Thoracic aorta (tissue), 2 donors: ENCODE measurements around the gene SNX4. TPM values are rescaled to one million over a fixed set of nuclear protein-coding genes. Genes with fewer than 3 reads are reported as not detected.
"Not testable (repeated sequence)": the region's sequence is repeated elsewhere in the genome, so short reads cannot be mapped to it uniquely, and the experiment has no call there.

Experiments used
- ATAC-seq: fragments of 150-250 bp; one replicate; pipeline ENCODE4 v1.8.0; 2017; ENCODE audit warnings: low read depth; ENCODE audit not compliant: insufficient number of reproducible peaks, low FRiP score
- DNase-seq: peaks from one replicate; pipeline ENCODE4 v3.0.0-alpha.2; 2020; ENCODE audit warnings: low spot score
- H3K27ac ChIP-seq, 2 donors: fragments of 200-600 bp; sonication (generic); 1 replicate in 1 of 2; 2 replicates in 1 of 2; pipeline ENCODE4 v1.5.1; 2016; ENCODE audit warnings: mild to moderate bottlenecking in 2 of 2, moderate library complexity in 2 of 2
- H3K27me3 ChIP-seq: fragments of 200-600 bp; sonication (generic); replicated peaks from 2 replicates; pipeline ENCODE4 v1.6.0; 2016; ENCODE audit warnings: mild to moderate bottlenecking; ENCODE audit not compliant: insufficient read depth
- H3K36me3 ChIP-seq: fragments of 200-600 bp; sonication (generic); one replicate; pipeline ENCODE4 v1.5.1; 2016
- H3K4me1 ChIP-seq, 2 donors: fragments of 200-600 bp; sonication (generic); 1 replicate in 1 of 2; 2 replicates in 1 of 2; pipeline versions ENCODE4 v1.5.1 to v1.6.0; 2016; ENCODE audit warnings: low read depth in 2 of 2, mild to moderate bottlenecking in 1 of 2; ENCODE audit not compliant: control insufficient read depth in 1 of 2
- H3K4me3 ChIP-seq: fragments of 200-600 bp; sonication (generic); 2 replicates; pipeline ENCODE4 v1.5.1; 2016; ENCODE audit warnings: mild to moderate bottlenecking
- H3K9me3 ChIP-seq: fragments of 200-600 bp; sonication (generic); 2 replicates; pipeline ENCODE4 v1.5.1; 2016
- CTCF ChIP-seq: fragments of 200-600 bp; sonication (generic); IDR thresholded peaks from one replicate; pipeline ENCODE4 v1.5.1; 2019; ENCODE audit warnings: antibody characterized with exemption
- total RNA-seq, 2 donors: library from RNA; depleted of rRNA; stranded (reverse); fragments of >200 nt; gene quantifications; one replicate each; pipeline versions ENCODE4 v1.1.0 to v1.2.3, GENCODE V29; 2016

Gene SNX4
- total RNA-seq, 2 donors from 2014 or later, result 26.4 to 29.9 TPM

- ATAC-seq, result no peak
- no peaks in the 10 kb centered on the region for H3K4me1 ChIP-seq
- H3K27me3 ChIP-seq, result no peaks in the 10 kb centered on the region
- H3K4me3 ChIP-seq, result no peak overlapping the region
- no peaks in the 10 kb centered on the region for H3K36me3 ChIP-seq
- TF ChIP-seq CTCF, result no peak
- no peak for DNase-seq
- H3K27ac ChIP-seq, result no peak overlapping the region
- no peaks in the 10 kb centered on the region for H3K9me3 ChIP-seq
Observed at GRCh38 chr3:125418306-125418705, 101.7 kb downstream of the SNX4 start.

GRCh38 chr3:125416235-125416634, 103.8 kb downstream of the SNX4 start:
- no peaks in the 10 kb centered on the region for H3K4me1 ChIP-seq
- no peak for TF ChIP-seq CTCF
- H3K36me3 ChIP-seq, result no peaks in the 10 kb centered on the region
- no peak overlapping the region for H3K27ac ChIP-seq
- no peak for ATAC-seq
- H3K9me3 ChIP-seq, result no peaks in the 10 kb centered on the region
- H3K4me3 ChIP-seq, result no peak overlapping the region
- no peak for DNase-seq
- no peaks in the 10 kb centered on the region for H3K27me3 ChIP-seq

- Histone ChIP-seq H3K4me3 (no peak overlapping the region), H3K36me3 (no peaks in the 10 kb centered on the region), H3K9me3 (no peaks in the 10 kb centered on the region), H3K4me1 (no peaks in the 10 kb centered on the region), H3K27ac (no peak overlapping the region), H3K27me3 (no peaks in the 10 kb centered on the region)
- no peak for DNase-seq
- TF ChIP-seq CTCF, result no peak
- ATAC-seq, result no peak
Observed at GRCh38 chr3:125414669-125415068, 105.3 kb downstream of the SNX4 start.

- ATAC-seq (no peak), DNase-seq (no peak)
- no peaks in the 10 kb centered on the region for H3K36me3 ChIP-seq
- no peak overlapping the region for H3K4me3 ChIP-seq
- H3K27ac ChIP-seq, result no peak overlapping the region
- no peak for TF ChIP-seq CTCF
- no peaks in the 10 kb centered on the region for H3K4me1 ChIP-seq
- no peaks in the 10 kb centered on the region for H3K9me3 ChIP-seq
- H3K27me3 ChIP-seq, result no peaks in the 10 kb centered on the region
Observed at GRCh38 chr3:125410922-125411321, 109.1 kb downstream of the SNX4 start.

- H3K36me3 ChIP-seq, result no peaks in the 10 kb centered on the region
- no peaks in the 10 kb centered on the region for H3K27me3 ChIP-seq
- no peaks in the 10 kb centered on the region for H3K9me3 ChIP-seq
- ATAC-seq (no peak), DNase-seq (no peak)
- TF ChIP-seq CTCF, result no peak
- H3K4me1 ChIP-seq, result peaks cover 3 to 5% of the 10 kb centered on the region in 2 donors
- H3K4me3 ChIP-seq, result no peak overlapping the region
- no peak overlapping the region for H3K27ac ChIP-seq
Observed at GRCh38 chr3:125406070-125406469, 113.9 kb downstream of the SNX4 start.

- H3K4me3 ChIP-seq, H3K36me3 ChIP-seq, H3K4me1 ChIP-seq, H3K27me3 ChIP-seq, H3K27ac ChIP-seq, ATAC-seq, H3K9me3 ChIP-seq, DNase-seq: not testable (repeated sequence)
Observed at GRCh38 chr3:125405515-125405914, 114.5 kb downstream of the SNX4 start.
